HuH-7 (cell line): ENCODE measurements around the gene RARB.

Experiments used
- DNase-seq: peaks from one replicate; pipeline ENCODE4 v3.0.0; 2011; ENCODE audit warnings: low spot score

The RARB gene

DNA sequence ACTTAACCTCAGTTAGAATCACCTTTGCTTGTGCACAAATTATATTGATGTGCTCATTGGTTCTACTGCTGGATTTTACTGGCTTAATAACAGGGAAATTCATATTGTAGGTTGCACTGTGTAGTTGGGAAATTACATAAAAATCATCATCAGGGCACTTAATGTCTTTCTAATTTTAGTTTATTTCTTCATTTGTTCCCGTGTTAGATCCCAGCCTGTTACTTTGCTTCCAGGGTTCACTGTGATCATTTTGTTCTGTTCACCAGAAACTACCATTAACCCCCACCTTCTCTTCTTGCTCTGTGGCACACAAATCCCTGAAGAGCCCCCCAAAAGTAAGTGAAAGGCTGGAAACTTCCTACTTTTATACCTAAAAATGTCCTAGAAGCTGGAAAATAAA, 80.4 kb downstream of the RARB start:
- no peak for DNase-seq

DNA sequence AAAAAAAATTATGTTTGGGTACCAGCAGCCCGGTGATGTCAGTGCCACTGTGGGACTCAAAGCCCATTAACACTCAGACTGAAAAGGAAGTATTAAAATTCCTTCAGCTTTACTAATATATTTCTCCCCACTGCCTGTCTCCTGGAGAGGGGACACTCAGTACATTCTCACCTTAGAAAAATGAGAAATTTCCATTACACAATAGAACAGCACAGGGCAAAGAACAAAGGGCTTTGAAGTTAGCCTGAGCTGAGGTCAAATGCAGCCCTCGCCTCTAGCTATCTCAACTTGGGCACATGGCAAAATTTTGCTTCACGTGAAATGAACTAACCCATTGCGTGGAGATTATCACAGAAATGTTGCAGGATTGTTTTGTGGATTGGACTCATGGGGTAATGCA, 80.8 kb downstream of the RARB start:
- DNase-seq = no peak

DNA sequence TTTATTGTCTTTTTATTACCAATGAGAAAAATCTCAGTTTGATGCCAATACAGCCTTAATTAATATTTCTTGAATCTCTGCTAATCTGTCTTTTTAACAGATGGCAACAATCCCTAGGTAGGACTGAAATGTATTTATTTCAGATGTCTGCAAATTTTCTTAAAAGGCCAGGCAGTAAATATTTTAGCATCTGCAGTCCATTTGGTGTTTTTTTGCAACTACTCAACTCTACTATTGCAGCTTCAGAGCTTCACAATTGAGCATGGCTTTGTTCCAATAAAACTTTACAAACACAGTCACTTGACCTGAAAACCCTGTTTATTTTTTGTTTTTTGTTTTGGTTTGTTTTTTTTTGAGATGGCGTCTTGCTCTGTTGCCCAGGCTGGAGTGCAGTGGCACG, 82.7 kb downstream of the RARB start:
- DNase-seq = no peak

GRCh38 chr3:25511972-25512721, 84.1 kb downstream of the RARB start:
- no peak for DNase-seq

DNA sequence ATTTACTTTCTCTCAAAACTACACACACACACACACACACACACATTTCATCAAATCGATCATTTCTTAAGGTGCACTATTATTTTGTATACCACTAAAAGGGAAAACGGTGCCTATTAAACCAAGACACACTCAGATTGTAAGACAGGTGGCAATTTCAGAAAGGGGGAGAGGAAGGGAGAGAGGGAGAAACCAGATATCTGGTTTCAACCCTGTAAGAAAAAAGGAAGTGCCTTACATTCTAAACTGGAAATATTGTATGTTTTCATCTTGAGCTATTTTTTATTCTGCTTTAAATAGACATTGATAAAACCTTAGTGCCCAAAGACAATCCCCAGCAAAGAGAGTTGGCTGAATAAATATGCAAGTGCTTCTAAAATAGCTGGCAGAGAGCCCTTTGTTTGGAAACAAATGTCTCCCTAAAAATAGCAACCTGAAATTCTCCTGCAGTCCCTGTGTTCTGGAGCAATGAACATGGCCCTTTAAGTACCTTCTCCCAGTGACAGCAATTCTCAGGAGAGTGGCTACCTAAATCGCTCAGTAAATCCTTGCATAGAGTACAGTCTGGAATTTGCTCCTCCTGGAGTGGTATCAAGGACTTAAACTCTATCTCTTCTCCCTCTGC, 85.7 kb downstream of the RARB start:
- DNase-seq = no peak

DNA sequence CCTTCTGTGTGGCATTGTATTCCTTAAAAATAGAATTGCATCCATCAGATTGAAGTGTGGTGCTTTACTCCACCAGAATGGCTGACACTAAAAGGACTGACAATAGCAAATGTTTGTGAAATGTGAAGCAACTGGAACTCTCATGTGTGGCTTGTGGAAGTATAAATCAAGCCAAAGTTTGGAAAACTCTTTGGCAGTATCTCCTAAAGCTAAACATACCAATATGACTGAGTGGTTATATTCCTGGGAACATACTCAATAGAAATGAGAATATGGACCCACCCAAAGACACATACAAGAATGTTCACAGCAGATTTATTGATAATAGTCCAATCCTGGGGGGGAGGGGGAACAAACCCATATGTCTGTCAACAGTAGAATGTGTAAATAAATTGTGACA, 87.1 kb downstream of the RARB start:
- DNase-seq = no peak

GRCh38 chr3:25520926-25521559, 93.0 kb downstream of the RARB start:
- DNase-seq = no peak

DNA sequence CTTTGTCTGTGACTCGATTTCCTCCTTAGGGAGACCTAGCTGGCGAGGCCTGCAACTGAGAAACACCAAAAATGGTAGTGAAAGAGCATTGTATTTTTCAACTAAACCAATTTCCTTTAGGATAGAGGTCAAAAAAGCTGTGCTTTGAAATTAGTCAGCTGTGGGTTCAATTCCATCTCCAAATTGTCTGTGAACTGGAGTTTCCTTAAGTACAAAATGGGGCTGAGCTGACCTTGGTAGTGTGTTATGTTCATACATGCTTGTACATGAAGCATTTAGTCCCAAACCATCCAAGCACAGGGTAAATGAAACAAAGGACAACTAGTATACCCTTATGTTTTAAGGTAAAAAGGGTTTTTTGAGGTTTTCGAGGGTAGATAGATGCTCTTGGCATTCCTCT, 99.3 kb downstream of the RARB start:
- DNase-seq = no peak

DNA sequence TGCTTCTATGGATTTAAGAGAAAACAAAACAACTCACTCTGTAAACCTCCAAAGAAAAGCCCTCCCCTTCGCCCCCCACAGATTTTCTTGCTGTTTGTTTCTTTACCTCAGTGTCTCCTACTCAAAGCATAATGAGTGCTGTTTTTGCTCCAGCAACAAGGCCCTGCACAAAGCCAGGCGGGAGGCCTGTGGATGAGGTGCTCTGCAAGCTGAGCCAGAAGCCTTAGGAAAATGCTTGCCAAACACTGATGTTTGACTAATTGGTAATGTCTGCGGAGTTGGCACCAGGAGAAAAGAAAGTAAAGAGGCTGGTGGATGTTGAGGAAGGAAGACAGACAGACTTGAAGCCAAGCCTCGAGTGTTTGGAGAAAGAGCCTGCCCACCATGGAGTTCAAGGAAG, 99.7 kb downstream of the RARB start:
- no peak for DNase-seq

- no peak for DNase-seq
Measured at GRCh38 chr3:25531971-25532370, 103.9 kb downstream of the RARB start.

- DNase-seq = no peak
Measured at GRCh38 chr3:25532431-25533162, 104.5 kb downstream of the RARB start.

DNA sequence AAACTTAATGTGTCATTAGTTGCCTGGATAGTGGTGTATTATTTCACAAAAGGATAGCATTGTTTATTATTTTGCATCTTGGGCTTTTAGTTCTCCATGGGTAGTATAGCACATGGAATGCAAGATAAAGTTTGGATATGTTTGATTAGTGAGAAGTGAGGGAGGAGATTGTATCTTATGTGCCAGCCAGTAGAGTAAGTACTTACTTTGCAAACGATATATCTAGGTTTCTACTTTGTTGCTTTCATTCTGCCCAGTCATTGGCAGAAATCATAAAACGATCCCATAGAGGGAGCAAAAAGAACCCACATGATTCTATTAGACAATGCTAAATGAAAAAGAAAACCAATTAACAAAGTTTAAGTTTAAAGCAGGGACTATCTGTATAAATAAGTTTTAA, 105.3 kb downstream of the RARB start:
- DNase-seq = no peak

DNA sequence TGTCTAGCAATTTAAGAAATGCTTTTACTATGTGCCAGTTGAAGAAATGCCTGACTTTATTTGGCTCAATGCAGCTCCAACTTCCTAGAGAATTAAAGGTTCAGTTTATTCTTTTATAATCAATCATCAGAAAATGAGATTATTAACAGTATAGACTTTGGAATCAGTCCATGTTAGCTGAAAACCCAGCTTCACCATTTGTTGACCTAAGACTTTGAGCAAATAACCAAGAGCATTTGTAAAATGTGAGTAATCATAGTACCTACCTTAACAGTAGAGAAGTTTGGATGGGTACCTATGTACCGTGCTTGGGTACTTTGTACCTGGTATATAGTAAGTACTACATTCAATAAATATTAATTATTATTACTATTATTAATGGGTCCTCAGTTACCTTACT, 105.9 kb downstream of the RARB start:
- no peak for DNase-seq

DNA sequence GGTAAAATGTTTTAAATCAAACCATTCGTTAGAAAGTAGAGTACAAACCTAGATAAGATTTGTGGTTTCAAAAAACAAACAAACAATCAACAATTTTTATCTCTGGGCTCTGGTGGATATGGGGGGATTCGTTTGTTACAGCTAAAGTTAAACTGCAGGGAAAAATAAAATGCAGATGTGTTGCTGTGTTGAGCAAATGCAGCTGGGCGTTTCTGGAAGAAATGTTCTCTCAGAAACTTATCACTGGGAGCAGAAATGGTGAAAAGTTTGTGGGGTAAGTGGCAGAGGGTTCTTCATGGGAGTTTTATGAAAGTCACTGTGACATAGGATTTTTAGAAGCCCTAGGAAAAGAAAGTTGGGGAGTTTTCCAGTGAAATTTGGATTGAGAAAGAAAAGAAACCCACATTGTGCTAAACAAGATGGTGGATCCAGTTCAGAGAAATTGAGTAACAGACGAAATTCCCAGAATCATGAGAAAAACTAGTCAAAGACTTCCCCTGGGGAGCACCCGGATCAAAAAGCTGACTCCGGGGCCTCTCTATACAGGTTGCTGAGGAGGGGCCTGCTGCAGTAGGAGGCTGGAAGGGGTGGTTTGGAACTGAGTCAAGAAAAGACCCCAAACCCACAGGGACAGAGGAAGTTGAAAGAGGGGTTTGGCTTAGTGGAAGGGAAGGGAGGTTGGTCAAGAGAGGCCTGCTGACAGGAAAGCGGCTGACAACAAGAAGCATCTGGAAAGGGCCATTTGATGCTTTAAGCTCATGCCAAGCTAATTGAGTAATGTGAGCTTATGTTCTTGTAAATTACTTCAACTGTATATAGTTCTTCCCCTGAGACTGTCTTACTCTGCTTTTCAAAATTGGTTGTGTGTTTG, 108.7 kb downstream of the RARB start:
- no peak for DNase-seq

DNA sequence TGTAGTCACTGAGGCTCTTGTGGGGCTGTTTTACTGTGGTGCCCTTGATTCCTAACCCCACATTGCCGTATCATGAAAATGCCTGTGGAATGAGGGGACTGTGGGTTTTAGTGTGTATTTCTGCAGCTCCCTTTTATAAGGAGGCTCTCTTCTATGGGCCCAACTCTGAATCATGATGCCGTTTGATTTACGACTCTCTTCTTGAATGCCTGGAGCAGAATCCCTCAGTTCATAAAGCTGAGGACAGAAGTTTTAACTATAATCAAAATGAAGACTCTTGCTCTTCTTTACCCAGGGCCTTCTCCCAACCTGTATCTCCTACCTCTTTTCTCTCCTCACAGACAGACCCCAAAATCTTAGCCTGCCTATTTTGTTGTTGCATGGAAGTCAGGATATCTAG, 109.5 kb downstream of the RARB start:
- DNase-seq = no peak

- no peak for DNase-seq
Measured at GRCh38 chr3:25540273-25540672, 112.2 kb downstream of the RARB start.

DNA sequence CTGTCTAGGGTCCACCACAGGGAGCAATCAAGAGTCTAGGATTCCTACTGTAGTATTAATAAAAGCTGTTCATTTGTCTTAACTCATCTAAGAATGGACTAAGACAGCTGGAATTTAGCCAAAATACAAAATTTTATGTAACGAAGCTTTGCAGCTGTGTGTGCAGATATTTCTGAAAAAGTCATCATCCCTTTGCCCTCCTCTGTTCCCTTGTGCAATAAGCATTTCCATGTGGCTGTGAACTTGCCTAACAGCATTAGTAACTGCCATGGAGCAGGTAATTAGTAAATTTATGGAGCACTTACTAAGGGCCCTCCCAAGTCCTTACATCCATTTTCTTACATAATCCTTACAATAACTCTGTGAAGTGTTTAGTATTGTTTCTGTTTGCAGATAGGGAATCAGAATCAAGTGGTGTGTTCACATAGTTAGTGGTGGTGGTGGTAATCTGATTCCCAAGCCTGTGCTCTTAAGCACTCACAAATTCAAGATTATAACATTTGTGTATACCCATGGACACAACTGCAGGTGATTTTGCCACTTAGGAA, 114.5 kb downstream of the RARB start:
- no peak for DNase-seq

DNA sequence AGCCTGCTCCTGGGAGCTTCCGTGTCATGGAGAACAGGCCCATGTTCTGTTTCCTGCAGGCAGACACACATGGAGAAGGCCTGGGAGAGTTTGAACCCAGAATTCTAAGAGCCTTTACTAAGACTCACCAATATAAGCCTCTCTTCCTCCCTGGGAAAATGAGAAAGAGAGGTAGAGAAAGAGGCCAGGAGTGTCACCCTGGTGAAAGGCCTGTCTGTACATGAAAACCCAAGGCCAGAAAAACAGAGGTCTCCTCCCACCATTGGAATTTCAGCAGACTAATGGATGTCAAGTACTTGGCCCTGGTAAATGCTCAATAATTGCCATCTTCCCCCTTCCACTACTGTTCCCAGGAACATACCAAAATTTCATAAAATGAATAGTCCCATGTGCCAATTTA, 119.0 kb downstream of the RARB start:
- no peak for DNase-seq

DNA sequence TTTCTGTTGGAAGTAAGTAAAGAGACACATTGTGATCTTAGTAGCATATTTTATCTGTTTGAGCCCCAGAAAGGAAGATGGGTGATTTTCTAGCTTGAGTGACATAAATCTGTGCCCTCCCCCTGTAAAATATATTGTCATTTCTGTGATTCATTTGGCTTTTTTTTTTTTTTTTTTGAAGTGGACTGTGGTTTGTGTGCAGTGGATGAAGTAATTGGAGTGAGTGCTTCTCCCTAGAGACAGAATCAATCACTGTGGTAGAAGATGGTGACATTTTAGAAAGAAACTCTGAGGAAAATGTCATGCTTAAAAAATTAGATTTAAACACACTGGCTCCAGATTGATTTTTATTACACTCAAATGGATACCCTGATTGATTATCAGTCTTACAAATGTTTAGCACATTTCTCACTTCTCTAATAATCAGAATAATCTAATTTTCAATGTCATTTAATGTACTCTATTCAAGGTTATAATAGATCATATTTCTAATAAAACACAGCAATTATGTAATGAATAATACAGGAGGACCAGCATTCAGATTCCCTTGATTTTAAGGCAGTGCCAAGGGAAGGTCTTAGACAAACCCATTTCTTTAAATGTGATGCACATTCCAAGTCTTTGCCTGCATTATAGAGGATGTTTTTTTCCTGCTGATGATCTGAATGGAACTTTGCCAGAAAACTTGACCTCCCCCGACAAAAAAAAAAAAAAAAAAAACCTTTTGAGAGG, 120.0 kb downstream of the RARB start:
- no peak for DNase-seq

GRCh38 chr3:25548836-25549235, 120.8 kb downstream of the RARB start:
- DNase-seq = no peak

DNA sequence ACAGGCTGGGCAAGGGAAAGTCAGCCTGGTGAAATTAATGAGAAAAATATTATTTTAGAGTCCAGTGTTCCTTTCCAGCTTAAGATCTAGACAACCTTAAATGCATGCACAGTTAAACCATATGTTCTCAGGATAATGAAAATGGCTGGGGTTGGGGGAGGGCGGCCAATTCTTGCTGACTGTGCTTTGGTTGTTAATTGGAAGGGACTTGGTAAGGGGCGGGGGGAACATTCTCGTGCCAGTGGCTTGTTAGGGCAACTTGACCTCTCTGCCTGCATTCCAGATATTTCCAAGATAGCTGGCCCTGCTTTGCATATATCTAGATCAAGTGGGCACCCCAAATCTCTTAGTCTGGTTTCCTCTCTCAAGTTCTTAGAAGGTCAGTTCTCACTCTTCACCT, 124.2 kb downstream of the RARB start:
- DNase-seq = no peak
